Amniotic epithelial cell (primary cell): ENCODE results near the gene NDUFB2.
"Not testable (repeated sequence)": the region's sequence is repeated elsewhere in the genome, so short reads cannot be mapped to it uniquely, and the experiment has no call there.

Experiments
- DNase-seq: peaks from one replicate; pipeline ENCODE4 v3.0.0-alpha.2; 2010; ENCODE audit warnings: low read depth

NDUFB2 gene

GRCh38 chr7:140743255-140743654, 46.7 kb downstream of the NDUFB2 start:
- not testable (repeated sequence) for DNase-seq

GRCh38 chr7:140744005-140744404, 47.5 kb downstream of the NDUFB2 start:
- DNase-seq, result no peak

DNA sequence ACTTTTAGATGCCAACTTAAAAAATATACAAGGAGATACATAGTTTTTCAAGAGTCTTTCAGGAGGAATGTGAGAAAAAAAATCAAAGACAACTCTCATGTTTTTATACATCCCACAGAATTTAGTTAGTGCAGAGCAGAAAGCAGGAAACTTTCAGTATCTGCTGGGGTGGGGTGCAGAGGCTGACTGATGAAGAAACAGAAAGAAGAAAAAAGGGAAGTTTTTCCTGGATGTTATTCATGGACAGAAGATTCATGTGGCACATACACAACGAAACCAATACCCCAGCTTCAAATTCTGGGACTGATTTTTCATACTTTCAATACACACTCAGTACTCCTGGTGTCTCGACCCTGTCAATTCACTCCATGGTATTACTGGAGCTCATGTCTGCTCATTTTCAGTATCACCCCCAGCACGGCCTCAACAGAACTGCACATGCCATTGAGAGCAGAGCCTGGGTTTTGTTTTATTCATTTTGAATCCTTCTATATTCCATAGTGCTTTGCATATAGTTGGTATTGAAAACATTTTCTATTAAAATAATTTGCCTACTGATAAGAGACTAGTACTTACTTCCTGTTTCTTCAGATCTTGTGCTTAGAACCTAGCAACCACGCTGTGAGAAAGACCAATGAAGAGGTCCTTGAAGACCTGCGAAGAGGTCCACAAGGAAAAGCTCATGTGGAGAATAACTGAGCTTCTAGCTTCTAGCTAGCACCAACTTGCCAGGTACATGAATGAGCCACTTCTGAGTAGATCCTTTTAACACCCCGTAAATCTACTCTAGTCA, 49.0 kb downstream of the NDUFB2 start:
- DNase-seq, result no peak

DNA sequence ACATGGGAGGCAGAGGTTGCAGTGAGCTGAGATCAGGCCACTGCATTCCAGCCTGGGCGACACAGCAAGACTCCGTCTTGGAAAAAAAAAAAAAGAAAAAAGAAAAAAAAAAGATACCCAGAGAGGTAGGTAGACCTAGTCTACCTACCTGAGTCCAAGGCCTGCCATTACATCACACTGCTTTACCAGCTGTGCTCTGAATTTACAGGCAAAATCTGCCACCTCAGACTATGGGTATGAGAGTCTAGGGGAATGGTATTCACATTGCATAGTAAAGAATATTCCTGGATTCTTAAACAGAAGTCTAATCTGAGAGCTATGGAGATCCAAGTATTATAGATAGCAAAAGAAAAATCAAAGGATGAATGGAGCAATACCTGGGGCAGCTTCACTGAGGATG, 50.2 kb downstream of the NDUFB2 start:
- DNase-seq, result no peak

DNA sequence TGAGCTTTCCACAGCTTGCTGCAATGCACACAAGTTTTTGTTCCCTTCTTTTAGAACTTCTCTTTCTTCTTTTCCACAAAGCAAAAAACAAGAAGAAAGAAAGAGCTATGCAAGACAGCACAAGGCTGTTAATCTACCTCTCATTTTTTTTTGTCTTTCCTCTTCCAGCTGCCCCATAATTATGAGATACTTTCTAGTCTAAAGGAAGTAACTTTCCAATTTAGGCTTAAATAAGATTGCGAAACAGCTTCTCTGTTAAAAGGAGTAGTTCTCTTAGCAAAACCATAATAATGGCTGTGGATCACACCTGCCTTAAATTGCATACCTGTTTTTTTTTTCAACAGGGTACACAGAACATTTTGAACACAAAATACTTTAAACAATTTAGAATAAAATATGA, 56.0 kb downstream of the NDUFB2 start:
- no peak for DNase-seq

- DNase-seq, result no peak
Measured at GRCh38 chr7:140754506-140754905, 58.0 kb downstream of the NDUFB2 start.
